A549 (cell line): Measurements from ENCODE around the gene NDFIP1.

ENCODE experiments used
- BHLHE40 ChIP-seq: IDR thresholded peaks from 2 replicates; pipeline ENCODE4 v1.6.1; 2012; ENCODE audit warnings: low read depth, low read length, inconsistent platforms
- CBX8 ChIP-seq: fragments of 200-600 bp; sonication (generic); IDR thresholded peaks from 2 replicates; pipeline ENCODE4 v1.6.1; 2016
- CEBPB ChIP-seq, 2 experiments: fragments of >200 bp in 1 of 2; sonication (Bioruptor Twin) in 1 of 2; formaldehyde crosslinking in 1 of 2; IDR thresholded peaks; 2 replicates each; pipeline ENCODE4 v1.6.1; 2012 to 2016
- CHD2 ChIP-seq: fragments of 150-350 bp; IDR thresholded peaks from 2 replicates; pipeline ENCODE4 v1.6.1; 2014; ENCODE audit warnings: low read length; ENCODE audit not compliant: partially characterized antibody
- CTCF ChIP-seq: fragments of >200 bp; sonication (Bioruptor Twin); formaldehyde crosslinking; IDR thresholded peaks from 3 replicates; pipeline ENCODE4 v1.5.1; 2016
- JUN ChIP-seq, 2 experiments: fragments of >200 bp; sonication (Bioruptor Twin); formaldehyde crosslinking; IDR thresholded peaks; 2 replicates in 1 of 2; 3 replicates in 1 of 2; pipeline ENCODE4 v1.6.1; 2016 to 2017
- MAFK ChIP-seq: fragments of 450-650 bp; IDR thresholded peaks from 2 replicates; pipeline ENCODE4 v1.6.1; 2014; ENCODE audit not compliant: partially characterized antibody
- MAX ChIP-seq: IDR thresholded peaks from 2 replicates; pipeline ENCODE4 v1.6.1; 2012
- MYC ChIP-seq: IDR thresholded peaks from 2 replicates; pipeline ENCODE4 v1.6.1; 2012; ENCODE audit warnings: mild to moderate bottlenecking, inconsistent platforms, low read length, improper control_type of control experiment, borderline replicate concordance
- PHF8 ChIP-seq: fragments of 200-600 bp; sonication (generic); IDR thresholded peaks from 2 replicates; pipeline ENCODE4 v1.6.1; 2016; ENCODE audit warnings: low read depth, mild to moderate bottlenecking, antibody characterized with exemption, moderate library complexity, borderline replicate concordance
- POLR2A ChIP-seq: IDR thresholded peaks from 2 replicates; pipeline ENCODE4 v1.6.1; 2012; ENCODE audit warnings: mild to moderate bottlenecking, low read length
- SMC3 ChIP-seq: fragments of >200 bp; sonication (Bioruptor Twin); formaldehyde crosslinking; IDR thresholded peaks from 3 replicates; pipeline ENCODE4 v1.6.1; 2018; ENCODE audit warnings: inconsistent platforms

GRCh38 chr5:142171270-142171669 is 62.7 kb downstream of the NDFIP1 start:
- TF ChIP-seq CTCF (no peak), CEBPB (IDR thresholded peaks at IDR 0.05) (no peak), PHF8 (no peak), CBX8 (no peak), MYC (no peak), POLR2A (no peak), MAX (no peak), CHD2 (no peak), BHLHE40 (no peak), SMC3 (no peak), MAFK (no peak), JUN (IDR thresholded peaks at IDR 0.05) (no peak)
